CD4-positive, alpha-beta T cell treated with Interferon alpha-2 for 1 hour (primary cell): ENCODE measurements around the gene NEB.
A peak's percentile ranks its signal among the peaks of the same experiment; 100 is the strongest.

Experiments used
- DNase-seq, 2 donors: peaks; one replicate each; pipeline ENCODE4 v3.0.0-alpha.2; 2020 to 2022

NEB gene

GRCh38 chr2:151470556-151470955, 263.7 kb downstream of the NEB start:
- DNase-seq = no peak

DNA sequence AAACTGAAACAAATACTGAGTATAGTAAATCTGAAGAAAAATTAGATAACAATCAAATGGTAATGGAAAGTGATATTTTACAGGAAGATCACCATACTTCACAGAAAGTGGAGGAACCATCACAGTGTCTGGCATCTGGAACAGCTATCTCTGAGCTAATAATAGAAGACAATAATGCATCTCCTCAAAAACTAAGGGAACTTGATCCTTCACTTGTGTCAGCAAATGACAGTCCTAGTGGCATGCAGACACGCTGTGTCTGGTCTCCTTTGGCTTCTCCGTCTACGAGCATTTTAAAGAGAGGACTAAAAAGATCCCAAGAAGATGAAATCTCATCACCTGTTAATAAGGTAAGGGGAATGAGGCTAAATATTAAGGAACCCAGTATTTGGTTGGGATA, 268.5 kb downstream of the NEB start:
- no peak for DNase-seq

DNA sequence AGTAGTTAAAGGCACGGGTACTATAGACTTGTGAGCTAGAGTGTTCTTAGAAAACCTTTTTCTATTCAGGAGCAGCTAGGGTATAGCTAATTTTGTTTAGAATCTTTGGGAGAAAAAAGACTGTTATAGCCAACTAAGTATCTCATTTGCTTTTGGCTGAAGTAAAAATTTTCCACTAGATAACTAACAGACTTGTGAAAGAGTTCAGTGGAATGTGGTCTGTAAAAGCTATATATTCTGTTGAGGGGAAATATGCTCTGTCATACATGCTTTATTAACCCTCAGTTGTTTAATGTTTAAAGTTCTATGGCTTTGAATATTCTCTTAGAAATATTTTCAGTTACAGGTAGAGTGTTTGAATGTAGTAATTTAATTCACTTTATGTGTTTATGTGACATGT, 274.9 kb downstream of the NEB start:
- DNase-seq = no peak

- DNase-seq = no peak
These were observed 295.1 kb downstream of the NEB start for GRCh38 chr2:151439127-151439526.

DNA sequence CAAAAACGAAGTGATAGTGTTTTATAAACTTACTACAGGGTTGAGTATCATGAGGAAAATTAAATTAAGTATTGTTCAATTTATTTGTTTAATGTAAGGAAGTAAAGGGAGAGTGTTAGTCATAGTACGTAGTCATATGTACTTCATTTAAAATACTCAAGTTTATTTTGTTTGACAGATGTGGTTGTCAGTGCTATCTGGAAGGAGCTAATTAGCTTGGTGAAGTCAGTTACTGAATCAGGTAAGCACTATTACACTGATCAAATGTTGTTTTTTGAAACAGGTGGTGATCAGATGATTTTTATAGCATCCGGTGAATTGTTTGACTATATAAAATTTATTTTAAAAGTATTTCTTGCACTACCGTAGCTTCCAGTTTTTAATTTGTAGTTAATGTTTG, 295.8 kb downstream of the NEB start:
- no peak for DNase-seq

GRCh38 chr2:151437630-151438029, 296.6 kb downstream of the NEB start:
- DNase-seq = peak in 1 of 2 donors; percentile 53
